ENCODE data around the gene TICAM2. TPM values are rescaled to one million over a fixed set of nuclear protein-coding genes. Genes with fewer than 3 reads are reported as not detected.
A peak's percentile ranks its signal among the peaks of the same experiment; 100 is the strongest.

Gene TICAM2
- total and polyA plus RNA-seq, 9 of the 15 experiments (the other 6 are each of a cell fraction or from before 2014, with no cell fraction given) = 0.15 to 1.8 (median 0.98) TPM

GRCh38 chr5:115544436-115545350 lies 57.6 kb downstream of the TICAM2 start, which contains the start of gene FEM1C (continued):
- TF ChIP-seq REST (IDR thresholded peaks at IDR 0.05; ENCODE audit: borderline replicate concordance) = peak; percentile 24; the same call in 1 of the 2 replicates
- TF ChIP-seq REST (CRISPR knock-in tag; IDR thresholded peaks at IDR 0.05; ENCODE audit: low read depth) = 0 out of 2 replicates have a peak, but pooled peaks have one; percentile 30
- peak; percentile 56; the same call in 1 of the 2 replicates for TF ChIP-seq CEBPG (CRISPR knock-in tag; IDR thresholded peaks at IDR 0.05)
- TF ChIP-seq CEBPG (tag; conservative IDR thresholded peaks at IDR 0.05 in 1 of 2, IDR thresholded peaks at IDR 0.05 in 1 of 2) = peak in 1 of 2 experiments; percentile 50; a peak in 1 of 4 replicates
- peak; percentile 62 for TF ChIP-seq U2AF1 (optimal IDR thresholded peaks at IDR 0.05; ENCODE audit: low read depth, low read length)
- TF ChIP-seq ADNP (tag; IDR thresholded peaks at IDR 0.05) = no peak
- TF ChIP-seq PHF21A (IDR thresholded peaks at IDR 0.05; ENCODE audit: borderline replicate concordance, low read depth) = peak; percentile 40; the same call in 1 of the 2 replicates
- TF ChIP-seq SP2 (IDR thresholded peaks at IDR 0.05; ENCODE audit: extremely low read depth, low read depth, low read length, poor library complexity, severe bottlenecking) = no peak
- TF ChIP-seq MXI1 (IDR thresholded peaks at IDR 0.05; ENCODE audit: low read depth, low read length) = no peak
- TF ChIP-seq HDAC2 (IDR thresholded peaks at IDR 0.05) = no peak
- TF ChIP-seq ZNF431 (CRISPR knock-in tag; IDR thresholded peaks at IDR 0.05) = peak; percentile 100
- TF ChIP-seq FIP1L1 (IDR thresholded peaks at IDR 0.05; ENCODE audit: low read depth, low read length, poor library complexity, severe bottlenecking) = peak; percentile 85
- no peak for TF ChIP-seq SMARCE1 (IDR thresholded peaks at IDR 0.05)
- TF ChIP-seq MTF1 (CRISPR knock-in tag; IDR thresholded peaks at IDR 0.05; ENCODE audit: borderline replicate concordance) = no peak
- TF ChIP-seq MLLT1 (IDR thresholded peaks at IDR 0.05) = peak in 1 of 2 experiments; percentile 62; a peak in 2 of 4 replicates
- TF ChIP-seq KLF10 (CRISPR knock-in tag; IDR thresholded peaks at IDR 0.05) = no peak
